Prostate gland (tissue), 2 donors: ENCODE data around the gene APOD. TPM values are rescaled to one million over a fixed set of nuclear protein-coding genes. Genes with fewer than 3 reads are reported as not detected.

Experiments
- DNase-seq: peaks from one replicate; pipeline ENCODE4 v3.0.0-alpha.2; 2019; ENCODE audit warnings: low spot score
- H3K27ac ChIP-seq, 2 donors: fragments of 200-600 bp; sonication (generic); 2 replicates each; pipeline ENCODE4 v1.5.1; 2017 to 2019
- H3K27me3 ChIP-seq: fragments of 200-600 bp; sonication (generic); replicated peaks from 2 replicates; pipeline ENCODE4 v1.5.1; 2019; ENCODE audit not compliant: insufficient read depth
- H3K36me3 ChIP-seq, 2 donors: fragments of 200-600 bp; sonication (generic); 1 replicate in 1 of 2; 2 replicates in 1 of 2; pipeline versions ENCODE4 v1.5.1 to v1.8.1; 2017 to 2019
- H3K4me1 ChIP-seq: fragments of 200-600 bp; sonication (generic); replicated peaks from 2 replicates; pipeline ENCODE4 v1.5.1; 2019
- H3K4me3 ChIP-seq, 2 donors: fragments of 200-600 bp; sonication (generic); 2 replicates each; pipeline ENCODE4 v1.5.1; 2017 to 2019
- H3K9me3 ChIP-seq: fragments of 200-600 bp; sonication (generic); 2 replicates; pipeline ENCODE4 v1.5.1; 2017
- POLR2A ChIP-seq: fragments of 450-650 bp; IDR thresholded peaks from one replicate; pipeline ENCODE4 v1.6.1; 2016; ENCODE audit warnings: antibody characterized with exemption, mild to moderate bottlenecking
- POLR2AphosphoS5 ChIP-seq: sonication (generic); formaldehyde crosslinking; IDR thresholded peaks from one replicate; pipeline ENCODE4 v1.6.1; 2017; ENCODE audit warnings: antibody characterized with exemption
- WGBS: methylation state at CpG from one replicate; pipeline ENCODE4 v1.1.5; 2018; 5-methylcytosine and 5-hydroxymethylcytosine counted together
- intact Hi-C: fragments of 100-400 bp; cut with DNase I; formaldehyde crosslinking; loops from one replicate; pipeline ENCODE4 v1.14.2; 2022
- total RNA-seq, 2 donors: library from RNA; depleted of rRNA; stranded (reverse); fragments of >200 nt; gene quantifications; one replicate each; pipeline ENCODE4 v1.1.0, GENCODE V29; 2016
- TF ChIP-seq, protein P1 (sequence below), 4 experiments: fragments of 200-600 bp in 2 of 4; fragments of 450-650 bp in 2 of 4; sonication (generic) in 2 of 4; IDR thresholded peaks; 1 replicate in 3 of 4; 2 replicates in 1 of 4; pipeline ENCODE4 v1.5.1; 2016 to 2019; ENCODE audit warnings: antibody characterized with exemption in 4 of 4, mild to moderate bottlenecking in 2 of 4, moderate library complexity in 2 of 4

APOD gene
- total RNA-seq, 2 donors from 2014 or later, result 52.4 to 121 TPM

DNA sequence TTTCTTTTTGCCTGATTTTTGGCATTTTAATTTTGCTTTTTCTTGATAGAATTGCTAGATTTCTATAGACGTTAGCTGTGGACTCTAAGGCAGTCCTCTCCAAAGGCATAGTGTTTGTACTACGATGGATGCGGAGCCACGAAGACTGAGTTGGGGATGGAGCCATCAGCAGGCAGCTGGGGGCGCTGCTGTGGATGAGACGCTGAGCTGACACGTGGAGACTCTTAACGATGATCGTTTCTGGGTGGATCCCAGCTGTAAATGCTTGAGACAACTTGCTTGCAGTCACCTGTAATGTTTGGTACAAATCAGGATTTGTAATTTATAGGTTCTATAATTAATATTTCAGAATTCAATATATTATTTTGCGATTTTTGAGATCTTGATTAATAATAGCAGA, 27.4 kb downstream of the APOD start:
- no peaks in the 10 kb centered on the region for H3K27me3 ChIP-seq
- intact Hi-C loops, result no loop called here
- H3K9me3 ChIP-seq, result no peaks in the 10 kb centered on the region

DNA sequence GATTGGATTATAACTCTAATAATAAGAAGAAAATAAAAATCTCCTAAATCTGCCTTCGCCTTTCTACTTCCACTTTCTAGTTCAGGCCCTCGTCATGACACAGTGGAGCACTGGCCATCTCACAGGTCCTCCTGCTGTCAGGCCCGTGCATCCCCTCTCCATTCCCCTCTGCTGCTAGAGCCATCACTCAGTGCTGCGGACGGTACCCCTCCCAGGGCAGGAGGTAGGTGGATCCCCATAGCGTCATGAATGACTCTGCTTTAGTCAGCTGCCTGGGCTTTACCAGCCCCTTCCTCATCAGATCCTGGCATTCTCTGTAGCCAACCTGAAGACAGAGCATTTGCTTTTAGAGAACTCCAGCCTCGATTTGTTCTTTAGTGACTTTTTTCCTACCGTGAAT, 28.6 kb downstream of the APOD start:
- Histone ChIP-seq H3K4me3 (no peak overlapping the region), H3K27me3 (no peaks in the 10 kb centered on the region), H3K9me3 (no peaks in the 10 kb centered on the region), H3K27ac (no peak overlapping the region), H3K36me3 (no peaks in the 10 kb centered on the region), H3K4me1 (no peaks in the 10 kb centered on the region)
- no peak for DNase-seq
- 69% methylated on average over 8 of the region's 8 CpGs for WGBS
- intact Hi-C loops, result no loop called here
- TF ChIP-seq POLR2A (no peak), POLR2AphosphoS5 (no peak)
- TF ChIP-seq, protein P1, sequence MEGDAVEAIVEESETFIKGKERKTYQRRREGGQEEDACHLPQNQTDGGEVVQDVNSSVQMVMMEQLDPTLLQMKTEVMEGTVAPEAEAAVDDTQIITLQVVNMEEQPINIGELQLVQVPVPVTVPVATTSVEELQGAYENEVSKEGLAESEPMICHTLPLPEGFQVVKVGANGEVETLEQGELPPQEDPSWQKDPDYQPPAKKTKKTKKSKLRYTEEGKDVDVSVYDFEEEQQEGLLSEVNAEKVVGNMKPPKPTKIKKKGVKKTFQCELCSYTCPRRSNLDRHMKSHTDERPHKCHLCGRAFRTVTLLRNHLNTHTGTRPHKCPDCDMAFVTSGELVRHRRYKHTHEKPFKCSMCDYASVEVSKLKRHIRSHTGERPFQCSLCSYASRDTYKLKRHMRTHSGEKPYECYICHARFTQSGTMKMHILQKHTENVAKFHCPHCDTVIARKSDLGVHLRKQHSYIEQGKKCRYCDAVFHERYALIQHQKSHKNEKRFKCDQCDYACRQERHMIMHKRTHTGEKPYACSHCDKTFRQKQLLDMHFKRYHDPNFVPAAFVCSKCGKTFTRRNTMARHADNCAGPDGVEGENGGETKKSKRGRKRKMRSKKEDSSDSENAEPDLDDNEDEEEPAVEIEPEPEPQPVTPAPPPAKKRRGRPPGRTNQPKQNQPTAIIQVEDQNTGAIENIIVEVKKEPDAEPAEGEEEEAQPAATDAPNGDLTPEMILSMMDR (IDR thresholded peaks at IDR 0.05), result no peak

More for the DNA sequence above, 27.4 kb downstream of the APOD start:
- TF ChIP-seq POLR2A (no peak), POLR2AphosphoS5 (no peak)
- TF ChIP-seq, protein P1 (IDR thresholded peaks at IDR 0.05), result no peak
- Histone ChIP-seq H3K36me3 (no peaks in the 10 kb centered on the region), H3K4me3 (no peak overlapping the region), H3K27ac (no peak overlapping the region), H3K4me1 (no peaks in the 10 kb centered on the region)
- 35% methylated on average over 10 of the region's 10 CpGs for WGBS
- DNase-seq, result no peak

DNA sequence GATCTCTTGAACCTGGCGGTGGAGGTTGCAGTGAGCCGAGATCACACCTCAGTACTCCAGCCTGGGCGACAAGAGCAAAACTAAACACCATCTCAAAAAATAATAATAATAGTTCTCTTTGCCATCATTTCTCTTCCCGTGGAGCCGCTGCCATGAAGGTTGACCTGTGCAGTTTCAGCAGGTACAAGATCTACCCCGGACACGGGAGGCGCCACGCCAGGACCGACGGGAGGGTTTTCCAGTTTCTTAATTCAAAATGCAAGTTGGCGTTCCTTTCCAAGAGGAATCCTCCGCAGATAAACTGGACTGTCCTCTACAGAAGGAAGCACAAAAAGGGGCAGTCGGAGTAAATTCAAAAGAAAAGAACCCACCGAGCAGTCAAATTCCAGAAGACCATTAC, 29.3 kb downstream of the APOD start:
- H3K27me3 ChIP-seq, result no peaks in the 10 kb centered on the region
- H3K4me1 ChIP-seq, result no peaks in the 10 kb centered on the region
- no peak for DNase-seq
- no peaks in the 10 kb centered on the region for H3K36me3 ChIP-seq
- H3K4me3 ChIP-seq, result no peak overlapping the region
- intact Hi-C loops, result no loop called here
- H3K9me3 ChIP-seq, result no peaks in the 10 kb centered on the region
- TF ChIP-seq POLR2A (no peak), POLR2AphosphoS5 (no peak)
- TF ChIP-seq, protein P1 (IDR thresholded peaks at IDR 0.05), result no peak
- WGBS, result 96% methylated on average over 15 of the region's 15 CpGs
- H3K27ac ChIP-seq, result no peak overlapping the region

DNA sequence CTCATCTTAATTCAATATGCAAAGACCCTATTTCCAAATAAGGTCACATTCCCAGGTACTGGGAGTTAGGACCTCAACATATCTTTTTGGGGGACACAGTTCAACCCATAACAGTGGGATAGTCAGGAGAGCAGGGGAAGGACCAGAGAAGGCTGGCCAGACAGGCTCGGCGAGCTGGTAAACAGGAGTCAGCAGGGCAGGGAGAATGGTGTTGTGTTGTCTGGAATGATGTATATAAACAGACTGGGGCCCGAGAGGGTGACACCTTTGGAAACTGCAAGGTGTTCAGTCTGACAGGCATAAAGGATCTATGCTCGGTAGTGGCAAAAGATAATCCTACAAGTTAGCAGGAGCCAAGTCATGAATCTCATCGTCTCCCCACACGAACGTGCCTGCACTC, 30.5 kb downstream of the APOD start:
- no peaks in the 10 kb centered on the region for H3K4me1 ChIP-seq
- H3K9me3 ChIP-seq, result no peaks in the 10 kb centered on the region
- no peak for TF ChIP-seq POLR2AphosphoS5
- TF ChIP-seq, protein P1 (IDR thresholded peaks at IDR 0.05), result no peak
- TF ChIP-seq POLR2A, result no peak
- H3K4me3 ChIP-seq, result no peak overlapping the region
- DNase-seq, result no peak
- WGBS, result 76% methylated on average over 7 of the region's 7 CpGs
- no peaks in the 10 kb centered on the region for H3K27me3 ChIP-seq
- intact Hi-C loops, result no loop called here
- no peak overlapping the region for H3K27ac ChIP-seq
- H3K36me3 ChIP-seq, result no peaks in the 10 kb centered on the region

DNA sequence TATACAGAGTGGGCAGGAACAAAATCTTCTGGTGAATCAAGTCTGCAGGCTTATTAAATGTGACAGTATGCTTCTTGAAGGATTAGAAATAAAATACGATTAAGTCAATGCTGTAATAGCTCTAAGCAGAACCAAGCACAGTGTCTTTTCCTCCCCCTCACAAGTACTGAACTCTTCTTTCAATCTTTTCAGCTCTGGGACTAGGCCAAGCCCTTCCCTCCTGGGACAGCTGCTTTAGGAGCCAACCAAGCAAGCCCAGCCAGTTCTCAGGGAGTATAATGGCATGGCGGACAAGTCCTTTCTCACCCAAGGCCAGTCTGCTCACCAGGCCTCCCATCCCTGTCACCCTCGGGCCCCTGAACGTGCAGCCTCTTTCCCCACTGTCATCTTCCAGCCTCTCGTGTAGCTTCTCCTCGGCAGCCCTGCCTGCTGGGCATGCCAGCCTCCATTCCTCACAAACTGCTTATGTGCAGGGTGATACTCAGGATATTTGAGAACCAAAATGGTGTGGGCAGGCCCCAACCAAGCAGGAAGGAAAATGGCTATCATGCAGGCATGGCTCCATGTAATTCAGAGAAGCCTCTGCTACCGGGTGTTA, 32.3 kb downstream of the APOD start:
- Histone ChIP-seq H3K27me3 (no peaks in the 10 kb centered on the region), H3K9me3 (no peaks in the 10 kb centered on the region), H3K4me1 (no peaks in the 10 kb centered on the region), H3K36me3 (no peaks in the 10 kb centered on the region), H3K27ac (no peak overlapping the region), H3K4me3 (no peak overlapping the region)
- TF ChIP-seq POLR2AphosphoS5, result no peak
- TF ChIP-seq, protein P1 (IDR thresholded peaks at IDR 0.05), result no peak
- no peak for TF ChIP-seq POLR2A
- DNase-seq, result no peak
- 49% methylated on average over 7 of the region's 7 CpGs for WGBS
- intact Hi-C loops, result no loop called here
